Liver (tissue), 9 donors: ENCODE data around the gene DNMT3A. TPM values are rescaled to one million over a fixed set of nuclear protein-coding genes. Genes with fewer than 3 reads are reported as not detected.

Experiments used
- DNase-seq: peaks from one replicate; pipeline ENCODE4 v3.0.0-alpha.2; 2017; ENCODE audit warnings: low spot score
- H3K27ac ChIP-seq, 2 donors: one replicate each; pipeline ENCODE4 v1.7.0; 2013; ENCODE audit warnings: inconsistent platforms in 2 of 2, low read length in 2 of 2, control low read depth in 1 of 2, low read depth in 1 of 2, mild to moderate bottlenecking in 1 of 2
- H3K27me3 ChIP-seq, 4 donors: one replicate each; pipeline versions ENCODE4 v1.6.1 to v1.7.0; 2013; ENCODE audit warnings: low read length in 3 of 4, inconsistent platforms in 1 of 4, mild to moderate bottlenecking in 1 of 4, moderate library complexity in 1 of 4; ENCODE audit not compliant: control insufficient read depth in 4 of 4, insufficient read depth in 4 of 4
- H3K36me3 ChIP-seq, 4 donors: one replicate each; pipeline versions ENCODE4 v1.6.1 to v1.7.0; 2013; ENCODE audit warnings: low read length in 3 of 4, mild to moderate bottlenecking in 3 of 4, low read depth in 1 of 4, moderate library complexity in 1 of 4; ENCODE audit not compliant: control insufficient read depth in 4 of 4, insufficient read depth in 3 of 4
- H3K4me1 ChIP-seq, 4 donors: one replicate each; pipeline versions ENCODE4 v1.6.1 to v1.7.0; 2013; ENCODE audit warnings: low read length in 3 of 4, mild to moderate bottlenecking in 3 of 4, moderate library complexity in 1 of 4; ENCODE audit not compliant: control insufficient read depth in 4 of 4, insufficient read depth in 4 of 4
- H3K4me3 ChIP-seq, 3 donors: one replicate each; pipeline versions ENCODE4 v1.6.1 to v1.7.0; 2013; ENCODE audit warnings: low read length in 3 of 3, control low read depth in 1 of 3, low read depth in 1 of 3, mild to moderate bottlenecking in 1 of 3
- H3K9ac ChIP-seq, 2 donors: one replicate each; pipeline ENCODE4 v1.7.0; 2013; ENCODE audit warnings: low read length in 2 of 2, mild to moderate bottlenecking in 2 of 2, moderate library complexity in 2 of 2, control low read depth in 1 of 2, low read depth in 1 of 2
- H3K9me3 ChIP-seq, 4 donors: one replicate each; pipeline versions ENCODE4 v1.6.1 to v1.7.0; 2013; ENCODE audit warnings: low read length in 3 of 4; ENCODE audit not compliant: control insufficient read depth in 4 of 4
- CTCF ChIP-seq: fragments of 150-350 bp; IDR thresholded peaks from 2 replicates; pipeline ENCODE4 v1.5.1; 2017; ENCODE audit warnings: improper control_type of control experiment, low read depth, low read length; ENCODE audit not compliant: missing input control
- EGR1 ChIP-seq, 2 donors: IDR thresholded peaks; 2 replicates each; pipeline ENCODE4 v1.6.1; 2016 to 2018; ENCODE audit warnings: antibody characterized with exemption in 2 of 2, low read depth in 2 of 2
- FOXA1 ChIP-seq: IDR thresholded peaks from 2 replicates; pipeline ENCODE4 v1.6.1; 2016; ENCODE audit warnings: antibody characterized with exemption
- FOXA2 ChIP-seq: IDR thresholded peaks from 2 replicates; pipeline ENCODE4 v1.6.1; 2016; ENCODE audit warnings: antibody characterized with exemption
- GABPA ChIP-seq, 2 donors: IDR thresholded peaks in 1 of 2; conservative IDR thresholded peaks in 1 of 2; 2 replicates each; pipeline ENCODE4 v1.6.1; 2016; ENCODE audit warnings: antibody characterized with exemption in 2 of 2, mild to moderate bottlenecking in 1 of 2, moderate library complexity in 1 of 2
- HNF4A ChIP-seq, 2 donors: conservative IDR thresholded peaks; 2 replicates each; pipeline ENCODE4 v1.6.1; 2016; ENCODE audit warnings: antibody characterized with exemption in 2 of 2, mild to moderate bottlenecking in 2 of 2
- JUND ChIP-seq, 2 donors: IDR thresholded peaks; 2 replicates each; pipeline ENCODE4 v1.6.1; 2016; ENCODE audit warnings: antibody characterized with exemption in 2 of 2
- MAX ChIP-seq: IDR thresholded peaks from 2 replicates; pipeline ENCODE4 v1.6.1; 2016; ENCODE audit warnings: antibody characterized with exemption
- REST ChIP-seq: IDR thresholded peaks from 2 replicates; pipeline ENCODE4 v1.6.1; 2016; ENCODE audit warnings: antibody characterized with exemption, mild to moderate bottlenecking
- SP1 ChIP-seq: IDR thresholded peaks from 2 replicates; pipeline ENCODE4 v1.6.1; 2018; ENCODE audit warnings: antibody characterized with exemption, mild to moderate bottlenecking
- TAF1 ChIP-seq: conservative IDR thresholded peaks from 2 replicates; pipeline ENCODE4 v1.6.1; 2016; ENCODE audit warnings: antibody characterized with exemption, mild to moderate bottlenecking
- YY1 ChIP-seq: IDR thresholded peaks from 2 replicates; pipeline ENCODE4 v1.6.1; 2016; ENCODE audit warnings: antibody characterized with exemption, mild to moderate bottlenecking
- ZBTB33 ChIP-seq: IDR thresholded peaks from 2 replicates; pipeline ENCODE4 v1.6.1; 2016; ENCODE audit warnings: antibody characterized with exemption
- WGBS: extraction: QIAGEN DNeasy Blood & Tissue Kit; methylation state at CpG from one replicate; pipeline ENCODE4 v1.1.7; 2013; 5-methylcytosine and 5-hydroxymethylcytosine counted together
- polyA plus RNA-seq, 2 donors: library from polyadenylated mRNA; stranded (reverse) in 1 of 2; unstranded in 1 of 2; fragments of 200-250 nt in 1 of 2; fragments of >200 nt in 1 of 2; fragmentation: Nextera tagmentation in 1 of 2; extraction: Ambion mirVana in 1 of 2; gene quantifications; one replicate each; pipeline versions ENCODE4 v1.2.1 to v1.2.3, GENCODE V29; 2013 to 2015
- total RNA-seq, 2 donors: library from RNA; depleted of rRNA; stranded (reverse); fragments of >200 nt; gene quantifications; one replicate each; pipeline ENCODE4 v1.2.3, GENCODE V29; 2014
- donor health status: healthy.
- donor health status: healthy.
- donor health status: healthy.
- donor health status: healthy.
- donor health status: healthy.

The DNMT3A gene
- total and polyA plus RNA-seq, 4 donors = 3.5 to 24.2 (median 8.1) TPM

GRCh38 chr2:25262288-25262687 is 79.4 kb downstream of the DNMT3A start:
- H3K4me3 ChIP-seq = no peak overlapping the region
- H3K27ac ChIP-seq = no peak overlapping the region
- WGBS = 98% methylated on average over 1 of the region's 1 CpG
- no peaks in the 10 kb centered on the region for H3K27me3 ChIP-seq
- H3K9me3 ChIP-seq = no peaks in the 10 kb centered on the region
- no peaks in the 10 kb centered on the region for H3K4me1 ChIP-seq
- TF ChIP-seq SP1 (no peak), HNF4A (conservative IDR thresholded peaks at IDR 0.05) (no peak), YY1 (no peak), CTCF (no peak), FOXA2 (no peak), JUND (IDR thresholded peaks at IDR 0.05) (no peak), GABPA (IDR thresholded peaks at IDR 0.05 in 1 of 2, conservative IDR thresholded peaks at IDR 0.05 in 1 of 2) (no peak)
- DNase-seq = no peak
- peaks cover 0 to 16% (median 3%) of the 10 kb centered on the region in 4 donors for H3K36me3 ChIP-seq
- H3K9ac ChIP-seq = no peak overlapping the region

GRCh38 chr2:25259737-25260124 is 82.0 kb downstream of the DNMT3A start:
- DNase-seq = no peak
- Histone ChIP-seq H3K9ac (no peak overlapping the region), H3K4me3 (no peak overlapping the region), H3K27ac (no peak overlapping the region), H3K27me3 (no peaks in the 10 kb centered on the region), H3K4me1 (no peaks in the 10 kb centered on the region), H3K36me3 (peaks cover 0 to 26% (median 11%) of the 10 kb centered on the region in 4 donors), H3K9me3 (no peaks in the 10 kb centered on the region)
- WGBS = 91% methylated on average over 7 of the region's 7 CpGs
- TF ChIP-seq TAF1 (no peak), FOXA1 (no peak), EGR1 (IDR thresholded peaks at IDR 0.05; ENCODE audit: low read depth in 2 of 2) (no peak), GABPA (IDR thresholded peaks at IDR 0.05 in 1 of 2, conservative IDR thresholded peaks at IDR 0.05 in 1 of 2) (no peak), MAX (no peak), REST (no peak), ZBTB33 (no peak), FOXA2 (no peak), CTCF (no peak)
